Right lobe of liver (tissue), 6 donors: ENCODE measurements around the gene CEP192. TPM values are rescaled to one million over a fixed set of nuclear protein-coding genes. Genes with fewer than 3 reads are reported as not detected.

Source experiments
- ATAC-seq, 4 donors: fragments of 200-7000 bp; cut with Tn5 transposase; one replicate each; pipeline ENCODE4 v1.9.1; 2020; ENCODE audit warnings: mild to moderate bottlenecking in 4 of 4, moderate library complexity in 4 of 4
- DNase-seq, 3 donors: peaks; one replicate each; pipeline ENCODE4 v3.0.0-alpha.2; 2020
- H3K27ac ChIP-seq, 3 donors: fragments of 200-600 bp; one replicate each; pipeline ENCODE4 v1.8.0; 2022
- H3K27me3 ChIP-seq, 2 donors: fragments of 200-600 bp; one replicate each; pipeline ENCODE4 v1.8.0; 2022
- H3K36me3 ChIP-seq, 4 donors: fragments of 200-600 bp; sonication (generic) in 1 of 4; one replicate each; pipeline versions ENCODE4 v1.5.1 to v1.8.0; 2017 to 2022; ENCODE audit warnings: control low read depth in 1 of 4
- H3K4me1 ChIP-seq, 4 donors: fragments of 200-600 bp; sonication (generic) in 1 of 4; one replicate each; pipeline versions ENCODE4 v1.5.1 to v1.8.0; 2017 to 2022; ENCODE audit warnings: control low read depth in 1 of 4
- H3K4me3 ChIP-seq, 3 donors: fragments of 200-600 bp; one replicate each; pipeline ENCODE4 v1.8.0; 2022
- H3K9me3 ChIP-seq, 4 donors: fragments of 200-600 bp; sonication (generic) in 1 of 4; one replicate each; pipeline versions ENCODE4 v1.5.1 to v1.8.0; 2017 to 2022; ENCODE audit warnings: control low read depth in 1 of 4
- CTCF ChIP-seq, 4 donors: fragments of 200-600 bp in 3 of 4; fragments of 450-650 bp in 1 of 4; IDR thresholded peaks; one replicate each; pipeline versions ENCODE4 v1.5.1 to v1.8.0; 2016 to 2022; ENCODE audit warnings: antibody characterized with exemption in 4 of 4, mild to moderate bottlenecking in 2 of 4
- POLR2A ChIP-seq: fragments of 450-650 bp; IDR thresholded peaks from one replicate; pipeline ENCODE4 v1.6.1; 2017; ENCODE audit warnings: antibody characterized with exemption, mild to moderate bottlenecking
- whole genome bisulfite sequencing: methylation state at CpG from one replicate; pipeline ENCODE4 v1.1.6; 2018; ENCODE audit warnings: low coverage, low lambda C conversion rate; ENCODE audit not compliant: insufficient coverage; ENCODE audit errors: missing lambda C conversion rate; 5-methylcytosine and 5-hydroxymethylcytosine counted together
- intact Hi-C, 2 donors: fragments of 100-400 bp; cut with DNase I; formaldehyde crosslinking; loops; one replicate each; pipeline versions ENCODE4 v1.11.2 to v1.14.1; 2022
- total RNA-seq, 6 experiments: library from RNA; depleted of rRNA in 2 of 6; stranded (reverse); fragments of >200 nt in 2 of 6; fragmentation: NEBNext Ultra II Directional in 3 of 6; extraction: Animal tissue kit (Norgen Biotek cat#: 25700) in 3 of 6; gene quantifications; one replicate each; pipeline versions ENCODE4 v1.1.0 to v1.2.4, GENCODE V29; 2016 to 2023
- donor health status: DM: no; HTN: yes; CAD: no.
- donor health status: DM: no; HTN: no; CAD: no.
- donor health status: DM: no; HTN: no; CAD: no.
- donor health status: DM: no; HTN: yes; CAD: no.
- donor health status: DM: no; HTN: yes; CAD: no.

The CEP192 gene
- total RNA-seq, 6 experiments from 2014 or later: 7.5 to 9.1 (median 8.3) TPM

DNA sequence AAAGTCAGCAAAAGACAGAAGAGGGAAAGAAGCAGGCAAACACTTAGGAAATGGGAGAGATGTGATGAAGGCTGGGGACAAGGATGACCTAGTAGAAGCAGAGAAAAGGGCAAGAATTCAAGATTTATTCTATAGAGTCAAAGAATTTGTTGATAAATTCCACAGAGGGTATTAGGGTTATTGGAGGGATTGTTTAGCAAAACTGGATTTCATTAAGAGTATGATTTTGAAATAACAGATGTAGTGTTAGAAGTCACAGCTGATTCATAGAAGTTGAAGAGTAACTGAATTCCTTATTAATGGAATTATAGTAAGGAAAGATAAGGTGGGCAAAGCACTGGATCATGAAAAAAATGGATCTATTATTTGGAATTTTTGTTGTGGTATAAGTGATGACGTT, 48.6 kb downstream of the CEP192 start:
- intact Hi-C loops: no loop called here
- no peaks in the 10 kb centered on the region for H3K36me3 ChIP-seq
- no peak overlapping the region for H3K27ac ChIP-seq
- H3K4me1 ChIP-seq: no peaks in the 10 kb centered on the region
- no peak for DNase-seq
- TF ChIP-seq CTCF (IDR thresholded peaks at IDR 0.05) (no peak), POLR2A (no peak)
- no peaks in the 10 kb centered on the region for H3K9me3 ChIP-seq
- ATAC-seq: no peak
- no peaks in the 10 kb centered on the region for H3K27me3 ChIP-seq
- no peak overlapping the region for H3K4me3 ChIP-seq
- 100% methylated on average over 1 of the region's 1 CpG for WGBS

GRCh38 chr18:13043066-13043465, 51.9 kb downstream of the CEP192 start:
- 75% methylated on average over 4 of the region's 4 CpGs for WGBS
- intact Hi-C loops: no loop called here
- Histone ChIP-seq H3K4me3 (no peak overlapping the region), H3K27ac (no peak overlapping the region), H3K27me3 (no peaks in the 10 kb centered on the region), H3K36me3 (peaks cover 0 to 3% (median 0%) of the 10 kb centered on the region in 4 donors), H3K4me1 (no peaks in the 10 kb centered on the region), H3K9me3 (no peaks in the 10 kb centered on the region)
- no peak for DNase-seq
- no peak for ATAC-seq
- TF ChIP-seq CTCF (IDR thresholded peaks at IDR 0.05): no peak
- no peak for TF ChIP-seq POLR2A

- DNase-seq (no peak), ATAC-seq (no peak)
- Histone ChIP-seq H3K9me3 (no peaks in the 10 kb centered on the region), H3K4me1 (no peaks in the 10 kb centered on the region), H3K4me3 (no peak overlapping the region), H3K27ac (no peak overlapping the region), H3K36me3 (peaks cover 0 to 41% (median 2%) of the 10 kb centered on the region in 4 donors), H3K27me3 (no peaks in the 10 kb centered on the region)
- no peak for TF ChIP-seq CTCF (IDR thresholded peaks at IDR 0.05)
- TF ChIP-seq POLR2A: no peak
- 75% methylated on average over 6 of the region's 6 CpGs for WGBS
- intact Hi-C loops: no loop called here
These were observed 57.0 kb downstream of the CEP192 start for GRCh38 chr18:13048061-13048595.

- peaks cover 0 to 58% (median 5%) of the 10 kb centered on the region in 4 donors for H3K36me3 ChIP-seq
- H3K4me3 ChIP-seq: no peak overlapping the region
- TF ChIP-seq POLR2A: no peak
- TF ChIP-seq CTCF (IDR thresholded peaks at IDR 0.05): no peak
- H3K27me3 ChIP-seq: no peaks in the 10 kb centered on the region
- WGBS: 97% methylated on average over 6 of the region's 6 CpGs
- ATAC-seq (no peak), DNase-seq (no peak)
- intact Hi-C loops: no loop called here
- no peak overlapping the region for H3K27ac ChIP-seq
- H3K4me1 ChIP-seq: no peaks in the 10 kb centered on the region
- no peaks in the 10 kb centered on the region for H3K9me3 ChIP-seq
These were observed 60.0 kb downstream of the CEP192 start for GRCh38 chr18:13051159-13051558.

DNA sequence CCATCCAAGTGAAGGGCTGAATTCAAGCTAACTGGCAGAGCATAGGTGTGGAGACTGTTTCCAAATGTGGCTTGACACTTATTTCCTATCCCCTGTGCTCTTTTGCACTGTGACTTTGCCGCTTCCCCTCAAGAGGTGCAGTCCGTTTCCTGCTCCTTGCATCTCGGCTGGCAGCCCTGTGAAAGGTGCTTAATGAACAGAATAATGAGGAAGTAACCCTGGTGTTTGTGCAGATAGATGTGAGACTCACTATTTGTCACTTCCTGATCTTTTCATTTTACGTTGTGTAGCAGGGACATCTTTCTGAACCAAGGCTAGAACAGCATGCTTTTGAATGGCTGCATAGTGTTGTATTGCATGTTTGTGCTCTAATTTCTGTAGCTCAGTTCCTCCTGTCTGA, 60.8 kb downstream of the CEP192 start:
- TF ChIP-seq POLR2A (no peak), CTCF (IDR thresholded peaks at IDR 0.05) (no peak)
- H3K4me1 ChIP-seq: no peaks in the 10 kb centered on the region
- ATAC-seq (no peak), DNase-seq (no peak)
- no peaks in the 10 kb centered on the region for H3K27me3 ChIP-seq
- peaks cover 0 to 64% (median 9%) of the 10 kb centered on the region in 4 donors for H3K36me3 ChIP-seq
- no peaks in the 10 kb centered on the region for H3K9me3 ChIP-seq
- no peak overlapping the region for H3K27ac ChIP-seq
- no peak overlapping the region for H3K4me3 ChIP-seq
- intact Hi-C loops: no loop called here
- WGBS: 63% methylated on average over 2 of the region's 4 CpGs
